ENCODE results near the gene ARHGAP23. TPM values are rescaled to one million over a fixed set of nuclear protein-coding genes. Genes with fewer than 3 reads are reported as not detected.
"Not testable (repeated sequence)": the region's sequence is repeated elsewhere in the genome, so short reads cannot be mapped to it uniquely, and the experiment has no call there.

Gene ARHGAP23
- total and polyA plus RNA-seq, 2 experiments from 2014 or later, result 21.4 to 150 TPM

DNA sequence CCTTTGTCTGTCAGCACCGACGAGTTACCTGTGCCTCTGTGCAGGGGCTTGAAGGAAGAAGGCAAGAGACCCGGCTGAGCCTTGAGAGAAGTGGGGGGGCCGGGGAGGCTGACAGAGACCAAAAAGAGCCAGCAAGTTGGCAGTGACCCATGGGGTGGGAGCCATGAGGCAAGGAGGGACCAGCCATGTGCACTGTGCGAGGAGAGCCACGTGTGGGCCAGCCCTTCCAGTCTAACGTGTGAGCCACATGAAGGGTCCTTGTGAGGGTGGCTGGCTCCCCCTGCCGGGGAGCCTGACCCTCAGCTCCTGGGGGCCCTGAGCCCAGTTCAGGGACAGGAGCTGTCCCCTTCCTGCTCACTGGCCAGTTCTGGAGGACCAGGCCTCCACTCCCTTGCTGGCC, 46.4 kb downstream of the ARHGAP23 start:
- not testable (repeated sequence) for H3K9me2 ChIP-seq (ENCODE audit: insufficient read depth); H3K4me1 ChIP-seq (ENCODE audit: insufficient read depth); H3K27me3 ChIP-seq (ENCODE audit: insufficient read depth); H3K79me2 ChIP-seq (replicated peaks; ENCODE audit: insufficient read depth); H3K27ac ChIP-seq (ENCODE audit: low read depth); H3K4me3 ChIP-seq; H3K27ac Mint-ChIP-seq; H3K4me3 Mint-ChIP-seq; H3K9me3 Mint-ChIP-seq; ATAC-seq; DNase-seq (ENCODE audit: low spot score); H2AFZ ChIP-seq; H3F3A ChIP-seq (replicated peaks; ENCODE audit: low read depth); H4K20me1 ChIP-seq (replicated peaks; ENCODE audit: insufficient read depth); H3K36me3 ChIP-seq (ENCODE audit: insufficient read depth); H3K4me2 ChIP-seq
- TF ChIP-seq, protein P1, sequence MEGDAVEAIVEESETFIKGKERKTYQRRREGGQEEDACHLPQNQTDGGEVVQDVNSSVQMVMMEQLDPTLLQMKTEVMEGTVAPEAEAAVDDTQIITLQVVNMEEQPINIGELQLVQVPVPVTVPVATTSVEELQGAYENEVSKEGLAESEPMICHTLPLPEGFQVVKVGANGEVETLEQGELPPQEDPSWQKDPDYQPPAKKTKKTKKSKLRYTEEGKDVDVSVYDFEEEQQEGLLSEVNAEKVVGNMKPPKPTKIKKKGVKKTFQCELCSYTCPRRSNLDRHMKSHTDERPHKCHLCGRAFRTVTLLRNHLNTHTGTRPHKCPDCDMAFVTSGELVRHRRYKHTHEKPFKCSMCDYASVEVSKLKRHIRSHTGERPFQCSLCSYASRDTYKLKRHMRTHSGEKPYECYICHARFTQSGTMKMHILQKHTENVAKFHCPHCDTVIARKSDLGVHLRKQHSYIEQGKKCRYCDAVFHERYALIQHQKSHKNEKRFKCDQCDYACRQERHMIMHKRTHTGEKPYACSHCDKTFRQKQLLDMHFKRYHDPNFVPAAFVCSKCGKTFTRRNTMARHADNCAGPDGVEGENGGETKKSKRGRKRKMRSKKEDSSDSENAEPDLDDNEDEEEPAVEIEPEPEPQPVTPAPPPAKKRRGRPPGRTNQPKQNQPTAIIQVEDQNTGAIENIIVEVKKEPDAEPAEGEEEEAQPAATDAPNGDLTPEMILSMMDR (conservative IDR thresholded peaks at IDR 0.05; ENCODE audit: low read depth in 2 of 2), result peak; percentile 14 to 53; a peak in 2 of 4 replicates
- Mint-ChIP-seq H3K4me1 (peaks cover 29% of the 10 kb centered on the region), H3K36me3 (ENCODE audit: low read depth) (peaks cover 76% of the 10 kb centered on the region), H3K27me3 (ENCODE audit: insufficient read depth, low read depth, poor library complexity) (peaks cover 15% of the 10 kb centered on the region)

DNA sequence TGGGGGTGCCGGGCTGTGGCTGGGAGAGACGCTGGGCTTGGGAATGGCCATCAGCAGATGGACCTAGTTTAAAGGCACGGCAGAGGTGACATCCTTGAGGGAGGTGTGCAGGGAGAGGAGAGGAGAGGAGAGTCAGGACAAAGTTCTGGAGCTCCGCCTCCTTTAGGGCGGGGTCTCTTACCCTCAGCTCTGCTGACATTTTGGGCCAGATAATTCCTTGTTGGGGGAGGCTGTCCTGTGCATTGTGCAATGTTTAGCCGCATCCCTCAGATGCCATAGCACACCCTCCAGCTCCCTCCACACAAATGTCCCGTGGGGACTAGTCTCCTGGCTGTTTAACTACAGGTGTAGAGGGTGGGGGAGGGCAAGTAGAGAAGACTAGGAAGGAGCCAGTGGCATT, 48.3 kb downstream of the ARHGAP23 start:
- peaks cover 6% of the 10 kb centered on the region; the same call in 1 of the 2 replicates for H3K4me1 ChIP-seq (ENCODE audit: insufficient read depth)
- H3K36me3 ChIP-seq (ENCODE audit: insufficient read depth), result no peaks in the 10 kb centered on the region
- DNase-seq (ENCODE audit: low spot score), result no peak
- no peaks in the 10 kb centered on the region; the same call in 2 of the 3 replicates for H3K9me3 Mint-ChIP-seq
- no peaks in the 10 kb centered on the region for H4K20me1 ChIP-seq (replicated peaks; ENCODE audit: insufficient read depth)
- H3K4me1 Mint-ChIP-seq, result peaks cover 21% of the 10 kb centered on the region
- H3K4me2 ChIP-seq, result no peak overlapping the region
- H2AFZ ChIP-seq, result no peak overlapping the region
- no peaks in the 10 kb centered on the region for H3K79me2 ChIP-seq (replicated peaks; ENCODE audit: insufficient read depth)
- no peaks in the 10 kb centered on the region for H3K9me2 ChIP-seq (ENCODE audit: insufficient read depth)
- H3K27me3 ChIP-seq (ENCODE audit: insufficient read depth), result no peaks in the 10 kb centered on the region
- peak overlapping the region; percentile 19; the same call in 1 of the 2 replicates for H3K27ac ChIP-seq (ENCODE audit: low read depth)
- peaks cover 13% of the 10 kb centered on the region for H3K27me3 Mint-ChIP-seq (ENCODE audit: insufficient read depth, low read depth, poor library complexity)
- no peak for ATAC-seq
- H3K4me3 Mint-ChIP-seq, result no peak overlapping the region; the same call in 2 of the 3 replicates
- H3K27ac Mint-ChIP-seq, result peak overlapping the region; percentile 34; the same call in 1 of the 2 replicates
- H3F3A ChIP-seq (replicated peaks; ENCODE audit: low read depth), result 0 out of 2 replicates have a peak, but pooled peaks cover 4% of the 10 kb centered on the region
- peaks cover 71% of the 10 kb centered on the region for H3K36me3 Mint-ChIP-seq (ENCODE audit: low read depth)
- H3K4me3 ChIP-seq, result no peak overlapping the region
- TF ChIP-seq, protein P2, sequence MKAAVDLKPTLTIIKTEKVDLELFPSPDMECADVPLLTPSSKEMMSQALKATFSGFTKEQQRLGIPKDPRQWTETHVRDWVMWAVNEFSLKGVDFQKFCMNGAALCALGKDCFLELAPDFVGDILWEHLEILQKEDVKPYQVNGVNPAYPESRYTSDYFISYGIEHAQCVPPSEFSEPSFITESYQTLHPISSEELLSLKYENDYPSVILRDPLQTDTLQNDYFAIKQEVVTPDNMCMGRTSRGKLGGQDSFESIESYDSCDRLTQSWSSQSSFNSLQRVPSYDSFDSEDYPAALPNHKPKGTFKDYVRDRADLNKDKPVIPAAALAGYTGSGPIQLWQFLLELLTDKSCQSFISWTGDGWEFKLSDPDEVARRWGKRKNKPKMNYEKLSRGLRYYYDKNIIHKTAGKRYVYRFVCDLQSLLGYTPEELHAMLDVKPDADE (IDR thresholded peaks at IDR 0.05), result no peak
- TF ChIP-seq NANOG (IDR thresholded peaks at IDR 0.05; ENCODE audit: borderline replicate concordance) (no peak), EZH2 (IDR thresholded peaks at IDR 0.05; ENCODE audit: low read depth, unreplicated experiment) (no peak), POLR2AphosphoS5 (IDR thresholded peaks at IDR 0.05; ENCODE audit: low read depth) (no peak), ZNF114 (CRISPR knock-in tag; IDR thresholded peaks at IDR 0.05) (no peak), JUNB (IDR thresholded peaks at IDR 0.05; ENCODE audit: unreplicated experiment) (no peak), CREB1 (CRISPR knock-in tag; IDR thresholded peaks at IDR 0.05; ENCODE audit: low read depth) (no peak), ZNF331 (CRISPR knock-in tag; IDR thresholded peaks at IDR 0.05; ENCODE audit: low read depth) (no peak), EZH2phosphoT487 (IDR thresholded peaks at IDR 0.05; ENCODE audit: unreplicated experiment) (no peak)
- TF ChIP-seq, protein P3, sequence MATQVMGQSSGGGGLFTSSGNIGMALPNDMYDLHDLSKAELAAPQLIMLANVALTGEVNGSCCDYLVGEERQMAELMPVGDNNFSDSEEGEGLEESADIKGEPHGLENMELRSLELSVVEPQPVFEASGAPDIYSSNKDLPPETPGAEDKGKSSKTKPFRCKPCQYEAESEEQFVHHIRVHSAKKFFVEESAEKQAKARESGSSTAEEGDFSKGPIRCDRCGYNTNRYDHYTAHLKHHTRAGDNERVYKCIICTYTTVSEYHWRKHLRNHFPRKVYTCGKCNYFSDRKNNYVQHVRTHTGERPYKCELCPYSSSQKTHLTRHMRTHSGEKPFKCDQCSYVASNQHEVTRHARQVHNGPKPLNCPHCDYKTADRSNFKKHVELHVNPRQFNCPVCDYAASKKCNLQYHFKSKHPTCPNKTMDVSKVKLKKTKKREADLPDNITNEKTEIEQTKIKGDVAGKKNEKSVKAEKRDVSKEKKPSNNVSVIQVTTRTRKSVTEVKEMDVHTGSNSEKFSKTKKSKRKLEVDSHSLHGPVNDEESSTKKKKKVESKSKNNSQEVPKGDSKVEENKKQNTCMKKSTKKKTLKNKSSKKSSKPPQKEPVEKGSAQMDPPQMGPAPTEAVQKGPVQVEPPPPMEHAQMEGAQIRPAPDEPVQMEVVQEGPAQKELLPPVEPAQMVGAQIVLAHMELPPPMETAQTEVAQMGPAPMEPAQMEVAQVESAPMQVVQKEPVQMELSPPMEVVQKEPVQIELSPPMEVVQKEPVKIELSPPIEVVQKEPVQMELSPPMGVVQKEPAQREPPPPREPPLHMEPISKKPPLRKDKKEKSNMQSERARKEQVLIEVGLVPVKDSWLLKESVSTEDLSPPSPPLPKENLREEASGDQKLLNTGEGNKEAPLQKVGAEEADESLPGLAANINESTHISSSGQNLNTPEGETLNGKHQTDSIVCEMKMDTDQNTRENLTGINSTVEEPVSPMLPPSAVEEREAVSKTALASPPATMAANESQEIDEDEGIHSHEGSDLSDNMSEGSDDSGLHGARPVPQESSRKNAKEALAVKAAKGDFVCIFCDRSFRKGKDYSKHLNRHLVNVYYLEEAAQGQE (IDR thresholded peaks at IDR 0.05; ENCODE audit: unreplicated experiment), result no peak
- TF ChIP-seq, protein P1 (conservative IDR thresholded peaks at IDR 0.05; ENCODE audit: low read depth in 2 of 2), result no peak

All from GM23338 (cell line).